Measurements from ENCODE around the gene SPATA6L. TPM values are rescaled to one million over a fixed set of nuclear protein-coding genes. Genes with fewer than 3 reads are reported as not detected.
"Not testable (repeated sequence)": the region's sequence is repeated elsewhere in the genome, so short reads cannot be mapped to it uniquely, and the experiment has no call there.

The SPATA6L gene
- total RNA-seq, 1 experiment from 2014 or later: 2.4 TPM

DNA sequence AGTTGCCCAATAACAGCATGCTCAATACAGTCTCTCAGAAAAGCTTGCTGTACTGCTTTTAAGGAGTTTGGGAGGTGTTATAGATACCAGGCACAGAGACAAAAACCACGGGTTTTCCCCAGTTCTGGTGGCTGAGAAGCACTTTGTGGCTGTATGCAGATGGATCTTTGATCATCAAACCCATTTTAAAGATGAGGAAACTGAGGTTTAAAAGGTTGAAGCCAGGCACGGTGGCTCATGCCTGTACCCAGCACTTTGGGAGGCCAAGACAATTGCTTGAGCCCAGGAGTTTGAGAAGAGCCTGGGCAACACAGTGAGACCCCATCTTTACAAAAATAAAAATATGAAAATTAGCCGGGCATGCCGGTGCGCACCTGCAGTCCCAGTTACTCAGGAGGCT, 50.5 kb downstream of the SPATA6L start:
- BruUV-seq (replicated peaks): no TSS peak
- Mint-ChIP-seq H3K4me3 (ENCODE audit: unreplicated experiment) (no peak overlapping the region), H3K27ac (ENCODE audit: unreplicated experiment) (no peak overlapping the region), H3K4me1 (ENCODE audit: low read depth, unreplicated experiment) (peaks cover 13% of the 10 kb centered on the region), H3K36me3 (ENCODE audit: insufficient read depth, unreplicated experiment) (no peaks in the 10 kb centered on the region), H3K27me3 (ENCODE audit: insufficient read depth, unreplicated experiment) (no peaks in the 10 kb centered on the region), H3K9me3 (ENCODE audit: unreplicated experiment) (no peaks in the 10 kb centered on the region)
- H3K9me3 ChIP-seq: no peaks in the 10 kb centered on the region
- no peak for DNase-seq
- ChIA-PET POLR2A (no interaction called here), CTCF (no interaction called here)
- H3K4me3 ChIP-seq (ENCODE audit: low read depth, low read length): no peak overlapping the region
- H3K4me1 ChIP-seq: no peaks in the 10 kb centered on the region; the same call in 1 of the 2 replicates
- intact Hi-C loops (cut with micrococcal nuclease; ENCODE audit: unreplicated experiment): no loop called here
- TF ChIP-seq, protein P1, sequence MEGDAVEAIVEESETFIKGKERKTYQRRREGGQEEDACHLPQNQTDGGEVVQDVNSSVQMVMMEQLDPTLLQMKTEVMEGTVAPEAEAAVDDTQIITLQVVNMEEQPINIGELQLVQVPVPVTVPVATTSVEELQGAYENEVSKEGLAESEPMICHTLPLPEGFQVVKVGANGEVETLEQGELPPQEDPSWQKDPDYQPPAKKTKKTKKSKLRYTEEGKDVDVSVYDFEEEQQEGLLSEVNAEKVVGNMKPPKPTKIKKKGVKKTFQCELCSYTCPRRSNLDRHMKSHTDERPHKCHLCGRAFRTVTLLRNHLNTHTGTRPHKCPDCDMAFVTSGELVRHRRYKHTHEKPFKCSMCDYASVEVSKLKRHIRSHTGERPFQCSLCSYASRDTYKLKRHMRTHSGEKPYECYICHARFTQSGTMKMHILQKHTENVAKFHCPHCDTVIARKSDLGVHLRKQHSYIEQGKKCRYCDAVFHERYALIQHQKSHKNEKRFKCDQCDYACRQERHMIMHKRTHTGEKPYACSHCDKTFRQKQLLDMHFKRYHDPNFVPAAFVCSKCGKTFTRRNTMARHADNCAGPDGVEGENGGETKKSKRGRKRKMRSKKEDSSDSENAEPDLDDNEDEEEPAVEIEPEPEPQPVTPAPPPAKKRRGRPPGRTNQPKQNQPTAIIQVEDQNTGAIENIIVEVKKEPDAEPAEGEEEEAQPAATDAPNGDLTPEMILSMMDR (IDR thresholded peaks at IDR 0.05; ENCODE audit: insufficient read depth in 1 of 2, low read depth in 1 of 2, low read length in 1 of 2, severe bottlenecking in 1 of 2, unreplicated experiment in 1 of 2): no peak
- H3K36me3 ChIP-seq (ENCODE audit: control insufficient read depth, insufficient read depth, low read length): no peaks in the 10 kb centered on the region
- no peaks in the 10 kb centered on the region for H3K27me3 ChIP-seq (replicated peaks; ENCODE audit: control insufficient read depth, insufficient read depth, low read length)

DNA sequence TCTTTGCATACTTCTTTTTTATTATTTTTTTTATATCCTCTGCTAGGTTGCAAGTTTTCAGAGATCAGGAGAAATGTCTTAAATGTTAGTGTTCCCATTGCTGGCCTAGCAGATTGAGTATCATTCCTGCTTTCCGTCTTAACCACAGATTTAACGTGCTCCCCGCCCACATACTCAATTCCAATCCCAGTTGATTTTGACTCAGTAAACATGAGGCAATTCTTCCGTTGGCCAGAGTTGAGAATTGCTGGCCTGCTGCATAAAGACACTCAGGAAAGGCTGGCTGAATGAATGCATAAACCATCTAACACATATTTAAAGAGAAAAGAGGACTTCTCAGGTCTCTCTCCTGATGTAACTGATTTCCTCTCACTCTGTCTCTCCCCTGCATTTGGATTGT, 51.0 kb downstream of the SPATA6L start:
- Mint-ChIP-seq H3K36me3 (ENCODE audit: insufficient read depth, unreplicated experiment) (no peaks in the 10 kb centered on the region), H3K4me3 (ENCODE audit: unreplicated experiment) (no peak overlapping the region), H3K27me3 (ENCODE audit: insufficient read depth, unreplicated experiment) (no peaks in the 10 kb centered on the region), H3K9me3 (ENCODE audit: unreplicated experiment) (no peaks in the 10 kb centered on the region), H3K27ac (ENCODE audit: unreplicated experiment) (no peak overlapping the region), H3K4me1 (ENCODE audit: low read depth, unreplicated experiment) (peaks cover 11% of the 10 kb centered on the region)
- Histone ChIP-seq H3K4me1 (no peaks in the 10 kb centered on the region), H3K4me3 (ENCODE audit: low read depth, low read length) (no peak overlapping the region), H3K9me3 (no peaks in the 10 kb centered on the region), H3K27me3 (replicated peaks; ENCODE audit: control insufficient read depth, insufficient read depth, low read length) (no peaks in the 10 kb centered on the region), H3K36me3 (ENCODE audit: control insufficient read depth, insufficient read depth, low read length) (no peaks in the 10 kb centered on the region)
- no TSS peak for BruUV-seq (replicated peaks)
- no peak for DNase-seq
- intact Hi-C loops (cut with micrococcal nuclease; ENCODE audit: unreplicated experiment): no loop called here
- ChIA-PET CTCF (no interaction called here), POLR2A (no interaction called here)
- TF ChIP-seq, protein P1 (IDR thresholded peaks at IDR 0.05; ENCODE audit: insufficient read depth in 1 of 2, low read depth in 1 of 2, low read length in 1 of 2, severe bottlenecking in 1 of 2, unreplicated experiment in 1 of 2): no peak

DNA sequence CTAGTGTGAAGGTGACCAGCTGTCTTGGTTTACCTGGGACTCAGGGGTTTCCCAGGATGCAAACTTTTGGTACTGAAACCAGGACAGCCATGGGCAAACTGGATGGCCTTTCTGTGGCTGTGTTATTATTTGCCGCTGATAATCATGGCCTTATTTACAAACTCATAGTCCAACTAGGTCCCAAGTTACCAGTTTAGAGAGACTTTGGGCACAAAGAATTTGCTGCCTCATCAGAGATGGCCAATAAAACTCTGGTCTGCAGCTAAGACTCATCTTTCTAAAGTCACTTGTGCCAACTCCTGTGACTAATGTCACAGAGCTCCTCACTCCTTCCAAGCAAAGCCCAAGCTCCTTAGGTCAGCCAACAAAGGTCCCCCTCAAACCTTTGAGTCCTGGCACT, 51.7 kb downstream of the SPATA6L start:
- Mint-ChIP-seq H3K4me3 (ENCODE audit: unreplicated experiment) (no peak overlapping the region), H3K4me1 (ENCODE audit: low read depth, unreplicated experiment) (peaks cover 7% of the 10 kb centered on the region), H3K27me3 (ENCODE audit: insufficient read depth, unreplicated experiment) (no peaks in the 10 kb centered on the region), H3K9me3 (ENCODE audit: unreplicated experiment) (no peaks in the 10 kb centered on the region), H3K36me3 (ENCODE audit: insufficient read depth, unreplicated experiment) (no peaks in the 10 kb centered on the region), H3K27ac (ENCODE audit: unreplicated experiment) (no peak overlapping the region)
- no TSS peak for BruUV-seq (replicated peaks)
- ChIA-PET CTCF (no interaction called here), POLR2A (no interaction called here)
- TF ChIP-seq, protein P1 (IDR thresholded peaks at IDR 0.05; ENCODE audit: insufficient read depth in 1 of 2, low read depth in 1 of 2, low read length in 1 of 2, severe bottlenecking in 1 of 2, unreplicated experiment in 1 of 2): no peak
- Histone ChIP-seq H3K27me3 (replicated peaks; ENCODE audit: control insufficient read depth, insufficient read depth, low read length) (no peaks in the 10 kb centered on the region), H3K4me1 (no peaks in the 10 kb centered on the region), H3K36me3 (ENCODE audit: control insufficient read depth, insufficient read depth, low read length) (no peaks in the 10 kb centered on the region), H3K4me3 (ENCODE audit: low read depth, low read length) (no peak overlapping the region), H3K9me3 (no peaks in the 10 kb centered on the region)
- no peak for DNase-seq
- intact Hi-C loops (cut with micrococcal nuclease; ENCODE audit: unreplicated experiment): no loop called here

DNA sequence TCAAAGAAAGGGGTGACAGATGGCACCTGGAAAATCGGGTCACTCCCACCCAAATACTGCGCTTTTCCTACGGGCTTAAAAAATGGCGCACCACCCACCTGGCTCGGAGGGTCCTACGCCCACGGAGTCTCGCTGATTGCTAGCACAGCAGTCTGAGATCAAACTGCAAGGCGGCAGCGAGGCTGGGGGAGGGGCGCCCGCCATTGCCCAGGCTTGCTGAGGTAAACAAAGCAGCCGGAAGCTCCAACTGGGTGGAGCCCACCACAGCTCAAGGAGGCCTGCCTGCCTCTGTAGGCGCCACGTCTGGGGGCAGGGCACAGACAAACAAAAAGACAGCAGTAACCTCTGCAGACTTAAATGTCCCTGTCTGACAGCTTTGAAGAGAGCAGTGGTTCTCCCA, 60.2 kb downstream of the SPATA6L start:
- CTCF ChIA-PET; BruUV-seq (replicated peaks): not testable (repeated sequence)

More for the DNA sequence above, 60.2 kb downstream of the SPATA6L start:
- DNase-seq; H3K27me3 Mint-ChIP-seq (ENCODE audit: insufficient read depth, unreplicated experiment); H3K27ac Mint-ChIP-seq (ENCODE audit: unreplicated experiment); intact Hi-C loops (cut with micrococcal nuclease; ENCODE audit: unreplicated experiment); H3K4me3 Mint-ChIP-seq (ENCODE audit: unreplicated experiment); H3K4me1 ChIP-seq; H3K9me3 ChIP-seq; H3K4me1 Mint-ChIP-seq (ENCODE audit: low read depth, unreplicated experiment); H3K9me3 Mint-ChIP-seq (ENCODE audit: unreplicated experiment); H3K36me3 ChIP-seq (ENCODE audit: control insufficient read depth, insufficient read depth, low read length); POLR2A ChIA-PET; H3K4me3 ChIP-seq (ENCODE audit: low read depth, low read length); H3K36me3 Mint-ChIP-seq (ENCODE audit: insufficient read depth, unreplicated experiment); H3K27me3 ChIP-seq (replicated peaks; ENCODE audit: control insufficient read depth, insufficient read depth, low read length): not testable (repeated sequence)

All from Caco-2 (cell line).